Measurements from ENCODE around the gene SNRPD2. TPM values are rescaled to one million over a fixed set of nuclear protein-coding genes. Genes with fewer than 3 reads are reported as not detected.

The SNRPD2 gene
- total and polyA plus RNA-seq, 2 of the 8 experiments (the other 6 are each of a cell fraction or from before 2014, with no cell fraction given): 645 to 759 TPM

- TF ChIP-seq SUZ12 (IDR thresholded peaks at IDR 0.05; ENCODE audit: low read length) (no peak), EZH2 (IDR thresholded peaks at IDR 0.05; ENCODE audit: low read depth, low read length, severe bottlenecking) (no peak), CBX8 (IDR thresholded peaks at IDR 0.05; ENCODE audit: borderline replicate concordance, low read depth, low read length) (no peak), RBBP5 (IDR thresholded peaks at IDR 0.05; ENCODE audit: borderline replicate concordance, low read depth, low read length) (no peak; the same call in 1 of the 2 replicates), SP2 (IDR thresholded peaks at IDR 0.05; ENCODE audit: low read length) (no peak), USF2 (IDR thresholded peaks at IDR 0.05; ENCODE audit: low read length) (no peak), CHD1 (IDR thresholded peaks at IDR 0.05; ENCODE audit: low read depth, low read length) (no peak)
- TF ChIP-seq, protein P1, sequence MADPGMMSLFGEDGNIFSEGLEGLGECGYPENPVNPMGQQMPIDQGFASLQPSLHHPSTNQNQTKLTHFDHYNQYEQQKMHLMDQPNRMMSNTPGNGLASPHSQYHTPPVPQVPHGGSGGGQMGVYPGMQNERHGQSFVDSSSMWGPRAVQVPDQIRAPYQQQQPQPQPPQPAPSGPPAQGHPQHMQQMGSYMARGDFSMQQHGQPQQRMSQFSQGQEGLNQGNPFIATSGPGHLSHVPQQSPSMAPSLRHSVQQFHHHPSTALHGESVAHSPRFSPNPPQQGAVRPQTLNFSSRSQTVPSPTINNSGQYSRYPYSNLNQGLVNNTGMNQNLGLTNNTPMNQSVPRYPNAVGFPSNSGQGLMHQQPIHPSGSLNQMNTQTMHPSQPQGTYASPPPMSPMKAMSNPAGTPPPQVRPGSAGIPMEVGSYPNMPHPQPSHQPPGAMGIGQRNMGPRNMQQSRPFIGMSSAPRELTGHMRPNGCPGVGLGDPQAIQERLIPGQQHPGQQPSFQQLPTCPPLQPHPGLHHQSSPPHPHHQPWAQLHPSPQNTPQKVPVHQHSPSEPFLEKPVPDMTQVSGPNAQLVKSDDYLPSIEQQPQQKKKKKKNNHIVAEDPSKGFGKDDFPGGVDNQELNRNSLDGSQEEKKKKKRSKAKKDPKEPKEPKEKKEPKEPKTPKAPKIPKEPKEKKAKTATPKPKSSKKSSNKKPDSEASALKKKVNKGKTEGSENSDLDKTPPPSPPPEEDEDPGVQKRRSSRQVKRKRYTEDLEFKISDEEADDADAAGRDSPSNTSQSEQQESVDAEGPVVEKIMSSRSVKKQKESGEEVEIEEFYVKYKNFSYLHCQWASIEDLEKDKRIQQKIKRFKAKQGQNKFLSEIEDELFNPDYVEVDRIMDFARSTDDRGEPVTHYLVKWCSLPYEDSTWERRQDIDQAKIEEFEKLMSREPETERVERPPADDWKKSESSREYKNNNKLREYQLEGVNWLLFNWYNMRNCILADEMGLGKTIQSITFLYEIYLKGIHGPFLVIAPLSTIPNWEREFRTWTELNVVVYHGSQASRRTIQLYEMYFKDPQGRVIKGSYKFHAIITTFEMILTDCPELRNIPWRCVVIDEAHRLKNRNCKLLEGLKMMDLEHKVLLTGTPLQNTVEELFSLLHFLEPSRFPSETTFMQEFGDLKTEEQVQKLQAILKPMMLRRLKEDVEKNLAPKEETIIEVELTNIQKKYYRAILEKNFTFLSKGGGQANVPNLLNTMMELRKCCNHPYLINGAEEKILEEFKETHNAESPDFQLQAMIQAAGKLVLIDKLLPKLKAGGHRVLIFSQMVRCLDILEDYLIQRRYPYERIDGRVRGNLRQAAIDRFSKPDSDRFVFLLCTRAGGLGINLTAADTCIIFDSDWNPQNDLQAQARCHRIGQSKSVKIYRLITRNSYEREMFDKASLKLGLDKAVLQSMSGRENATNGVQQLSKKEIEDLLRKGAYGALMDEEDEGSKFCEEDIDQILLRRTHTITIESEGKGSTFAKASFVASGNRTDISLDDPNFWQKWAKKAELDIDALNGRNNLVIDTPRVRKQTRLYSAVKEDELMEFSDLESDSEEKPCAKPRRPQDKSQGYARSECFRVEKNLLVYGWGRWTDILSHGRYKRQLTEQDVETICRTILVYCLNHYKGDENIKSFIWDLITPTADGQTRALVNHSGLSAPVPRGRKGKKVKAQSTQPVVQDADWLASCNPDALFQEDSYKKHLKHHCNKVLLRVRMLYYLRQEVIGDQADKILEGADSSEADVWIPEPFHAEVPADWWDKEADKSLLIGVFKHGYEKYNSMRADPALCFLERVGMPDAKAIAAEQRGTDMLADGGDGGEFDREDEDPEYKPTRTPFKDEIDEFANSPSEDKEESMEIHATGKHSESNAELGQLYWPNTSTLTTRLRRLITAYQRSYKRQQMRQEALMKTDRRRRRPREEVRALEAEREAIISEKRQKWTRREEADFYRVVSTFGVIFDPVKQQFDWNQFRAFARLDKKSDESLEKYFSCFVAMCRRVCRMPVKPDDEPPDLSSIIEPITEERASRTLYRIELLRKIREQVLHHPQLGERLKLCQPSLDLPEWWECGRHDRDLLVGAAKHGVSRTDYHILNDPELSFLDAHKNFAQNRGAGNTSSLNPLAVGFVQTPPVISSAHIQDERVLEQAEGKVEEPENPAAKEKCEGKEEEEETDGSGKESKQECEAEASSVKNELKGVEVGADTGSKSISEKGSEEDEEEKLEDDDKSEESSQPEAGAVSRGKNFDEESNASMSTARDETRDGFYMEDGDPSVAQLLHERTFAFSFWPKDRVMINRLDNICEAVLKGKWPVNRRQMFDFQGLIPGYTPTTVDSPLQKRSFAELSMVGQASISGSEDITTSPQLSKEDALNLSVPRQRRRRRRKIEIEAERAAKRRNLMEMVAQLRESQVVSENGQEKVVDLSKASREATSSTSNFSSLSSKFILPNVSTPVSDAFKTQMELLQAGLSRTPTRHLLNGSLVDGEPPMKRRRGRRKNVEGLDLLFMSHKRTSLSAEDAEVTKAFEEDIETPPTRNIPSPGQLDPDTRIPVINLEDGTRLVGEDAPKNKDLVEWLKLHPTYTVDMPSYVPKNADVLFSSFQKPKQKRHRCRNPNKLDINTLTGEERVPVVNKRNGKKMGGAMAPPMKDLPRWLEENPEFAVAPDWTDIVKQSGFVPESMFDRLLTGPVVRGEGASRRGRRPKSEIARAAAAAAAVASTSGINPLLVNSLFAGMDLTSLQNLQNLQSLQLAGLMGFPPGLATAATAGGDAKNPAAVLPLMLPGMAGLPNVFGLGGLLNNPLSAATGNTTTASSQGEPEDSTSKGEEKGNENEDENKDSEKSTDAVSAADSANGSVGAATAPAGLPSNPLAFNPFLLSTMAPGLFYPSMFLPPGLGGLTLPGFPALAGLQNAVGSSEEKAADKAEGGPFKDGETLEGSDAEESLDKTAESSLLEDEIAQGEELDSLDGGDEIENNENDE (IDR thresholded peaks at IDR 0.05; ENCODE audit: insufficient replicate concordance, low read length): no peak
Observed at GRCh38 chr19:45692187-45693105, 693 bp upstream of the SNRPD2 start, which contains the start of gene QPCTL (continued).

Data from H1 (cell line).